HTERT RPE-1 (cell line): ENCODE results near the gene GPATCH4.
"Not testable (repeated sequence)": the region's sequence is repeated elsewhere in the genome, so short reads cannot be mapped to it uniquely, and the experiment has no call there.

Experiments
- in situ Hi-C: fragments of 300-500 bp; cut with MboI; formaldehyde crosslinking; loops from 4 replicates; pipeline ENCODE4 v1.14.3; 2020; ENCODE audit warnings: low sequenced_read_pairs

The GPATCH4 gene

GRCh38 chr1:156598731-156599432 is 2.4 kb downstream of the GPATCH4 start:
- in situ Hi-C loops: no loop called here

GRCh38 chr1:156598125-156598524 is 3.2 kb downstream of the GPATCH4 start:
- in situ Hi-C loops: no loop called here

GRCh38 chr1:156596426-156596825 is 4.9 kb downstream of the GPATCH4 start:
- in situ Hi-C loops: no loop called here

- in situ Hi-C loops: no loop called here
Observed at GRCh38 chr1:156595016-156595415, 6.3 kb downstream of the GPATCH4 start.

- in situ Hi-C loops: no loop called here
Observed at GRCh38 chr1:156594190-156594589, 7.1 kb downstream of the GPATCH4 start.

GRCh38 chr1:156593661-156593989 is 7.7 kb downstream of the GPATCH4 start:
- in situ Hi-C loops: no loop called here

- in situ Hi-C loops: no loop called here
Observed at GRCh38 chr1:156592910-156593660, 8.2 kb downstream of the GPATCH4 start.

GRCh38 chr1:156592158-156592909 is 8.9 kb downstream of the GPATCH4 start:
- in situ Hi-C loops: no loop called here

GRCh38 chr1:156591432-156592157 is 9.7 kb downstream of the GPATCH4 start, which contains the start of gene NAXE:
TSS of gene NAXE (plus strand) at chr1:156591776. CDS start at chr1:156591805, 29 bp downstream.
- in situ Hi-C loops: no loop called here

GRCh38 chr1:156591181-156591431 is 10.2 kb downstream of the GPATCH4 start:
- in situ Hi-C loops: no loop called here

- in situ Hi-C loops: no loop called here
Observed at GRCh38 chr1:156590326-156591180, 10.7 kb downstream of the GPATCH4 start.

- in situ Hi-C loops: no loop called here
Observed at GRCh38 chr1:156589546-156589945, 11.7 kb downstream of the GPATCH4 start.

- in situ Hi-C loops: not testable (repeated sequence)
Observed at GRCh38 chr1:156587927-156588326, 13.4 kb downstream of the GPATCH4 start.

GRCh38 chr1:156586892-156587477 is 14.3 kb downstream of the GPATCH4 start:
- in situ Hi-C loops: no loop called here

GRCh38 chr1:156586323-156586722 is 15.0 kb downstream of the GPATCH4 start:
- in situ Hi-C loops: no loop called here

GRCh38 chr1:156584813-156585212 is 16.5 kb downstream of the GPATCH4 start:
- in situ Hi-C loops: no loop called here

- in situ Hi-C loops: no loop called here
Observed at GRCh38 chr1:156583821-156584622, 17.3 kb downstream of the GPATCH4 start.

- in situ Hi-C loops: no loop called here
Observed at GRCh38 chr1:156582388-156583017, 18.8 kb downstream of the GPATCH4 start.
